Measurements from ENCODE around the gene SLC11A2. TPM values are rescaled to one million over a fixed set of nuclear protein-coding genes. Genes with fewer than 3 reads are reported as not detected.

SLC11A2 gene
- total and polyA plus RNA-seq, 2 donors, result 26.9 to 30.0 TPM

DNA sequence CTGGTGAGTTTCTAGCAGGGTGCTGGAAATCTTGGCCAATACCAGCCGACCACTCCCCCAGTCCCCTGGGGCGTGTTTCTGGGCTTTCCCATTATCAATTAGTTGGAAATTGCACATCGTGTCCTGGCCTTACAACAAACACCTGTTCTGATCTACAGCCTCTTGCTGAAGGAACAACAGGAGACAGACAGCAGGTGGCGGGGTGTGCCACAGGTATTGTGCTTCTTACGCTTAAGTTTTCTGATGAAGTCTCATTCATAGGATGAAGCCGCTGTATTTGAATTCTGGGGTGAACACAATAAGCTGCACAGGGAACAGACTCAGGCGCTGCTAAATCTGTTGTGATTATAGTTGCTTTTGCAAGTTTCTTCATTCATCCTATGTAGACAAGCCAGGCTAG, 73.1 kb downstream of the SLC11A2 start:
- Histone ChIP-seq H3K27ac (ENCODE audit: low read depth in 1 of 2, low read length in 1 of 2) (no peak overlapping the region), H3K4me3 (ENCODE audit: low read length in 2 of 2) (no peak overlapping the region), H3K36me3 (ENCODE audit: control insufficient read depth in 2 of 2, insufficient read depth in 2 of 2, low read length in 1 of 2) (peaks cover 0 to 3% of the 10 kb centered on the region in 2 donors), H3K9me3 (ENCODE audit: control insufficient read depth in 2 of 2, insufficient read depth in 1 of 2, low read length in 1 of 2) (no peaks in the 10 kb centered on the region), H3K27me3 (ENCODE audit: control insufficient read depth in 2 of 2, insufficient read depth in 1 of 2, low read length in 1 of 2) (no peaks in the 10 kb centered on the region), H3K4me1 (ENCODE audit: control insufficient read depth in 2 of 2, insufficient read depth in 2 of 2, low read length in 2 of 2) (peaks cover 0 to 2% of the 10 kb centered on the region in 2 donors)
- WGBS, result 99% methylated on average over 7 of the region's 7 CpGs
- peak in 2 of 9 donors; percentile 20 to 21 for DNase-seq (ENCODE audit: low read depth in 6 of 9, low spot score in 9 of 9)

DNA sequence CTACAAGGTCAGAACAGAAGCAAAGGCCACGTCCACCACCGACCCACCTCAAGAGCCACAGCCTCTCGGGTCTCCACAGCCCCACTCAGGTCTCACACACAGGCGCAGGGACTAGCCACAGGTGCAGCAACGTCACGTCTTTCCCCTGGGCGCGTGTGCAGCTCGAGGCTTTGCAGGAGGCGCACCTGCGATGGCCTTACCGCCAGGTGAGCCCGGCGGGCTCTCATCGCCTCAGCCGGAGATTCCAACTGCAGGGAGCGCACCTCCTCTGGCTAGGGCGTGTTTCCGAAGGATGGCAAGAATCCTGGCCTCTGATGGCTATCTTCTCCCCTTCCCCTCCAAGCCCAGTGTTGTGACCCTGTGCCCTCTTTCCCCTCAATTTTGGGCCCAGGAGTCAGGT, 73.7 kb downstream of the SLC11A2 start, which contains the start of gene HIGD1C:
Gene HIGD1C (plus strand): TSS at position 35 of the 400 bp plus-strand sequence. CDS start 1,455 bp downstream, outside the sequence.
- Histone ChIP-seq H3K9me3 (ENCODE audit: control insufficient read depth in 2 of 2, insufficient read depth in 1 of 2, low read length in 1 of 2) (no peaks in the 10 kb centered on the region), H3K27ac (ENCODE audit: low read depth in 1 of 2, low read length in 1 of 2) (no peak within 1 kb of the TSS), H3K36me3 (ENCODE audit: control insufficient read depth in 2 of 2, insufficient read depth in 2 of 2, low read length in 1 of 2) (peaks cover 0 to 3% of the 10 kb centered on the region in 2 donors), H3K4me1 (ENCODE audit: control insufficient read depth in 2 of 2, insufficient read depth in 2 of 2, low read length in 2 of 2) (peaks cover 0 to 2% of the 10 kb centered on the region in 2 donors), H3K27me3 (ENCODE audit: control insufficient read depth in 2 of 2, insufficient read depth in 1 of 2, low read length in 1 of 2) (no peaks in the 10 kb centered on the region), H3K4me3 (ENCODE audit: low read length in 2 of 2) (no peak within 1 kb of the TSS)
- DNase-seq (ENCODE audit: low read depth in 6 of 9, low spot score in 9 of 9), result no peak
- WGBS, result 97% methylated on average over 19 of the region's 19 CpGs

DNA sequence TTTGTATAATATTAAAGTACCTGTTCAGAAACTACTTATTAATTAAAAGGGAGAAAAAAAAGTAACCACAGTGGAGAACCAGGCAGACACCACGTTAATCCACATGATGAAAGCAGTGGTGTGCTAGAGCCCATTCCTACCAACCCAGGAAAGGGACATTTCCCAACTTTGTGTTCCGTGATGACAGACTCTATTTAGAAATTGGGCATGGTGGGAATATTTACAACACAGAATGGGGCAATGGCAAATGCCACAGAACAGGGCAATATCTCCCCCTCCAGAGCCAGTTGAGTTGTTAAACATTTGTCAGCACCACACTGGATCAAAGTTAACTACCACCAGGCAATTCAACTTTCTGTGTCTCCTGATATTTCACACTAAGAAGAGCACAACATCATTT, 75.1 kb downstream of the SLC11A2 start:
- DNase-seq (ENCODE audit: low read depth in 6 of 9, low spot score in 9 of 9), result no peak
- Histone ChIP-seq H3K4me3 (ENCODE audit: low read length in 2 of 2) (no peak overlapping the region), H3K27ac (ENCODE audit: low read depth in 1 of 2, low read length in 1 of 2) (no peak overlapping the region), H3K36me3 (ENCODE audit: control insufficient read depth in 2 of 2, insufficient read depth in 2 of 2, low read length in 1 of 2) (peaks cover 0 to 6% of the 10 kb centered on the region in 2 donors), H3K27me3 (ENCODE audit: control insufficient read depth in 2 of 2, insufficient read depth in 1 of 2, low read length in 1 of 2) (no peaks in the 10 kb centered on the region), H3K9me3 (ENCODE audit: control insufficient read depth in 2 of 2, insufficient read depth in 1 of 2, low read length in 1 of 2) (no peaks in the 10 kb centered on the region), H3K4me1 (ENCODE audit: control insufficient read depth in 2 of 2, insufficient read depth in 2 of 2, low read length in 2 of 2) (peaks cover 0 to 2% of the 10 kb centered on the region in 2 donors)
- WGBS, result over 99% methylated on average over 2 of the region's 2 CpGs

DNA sequence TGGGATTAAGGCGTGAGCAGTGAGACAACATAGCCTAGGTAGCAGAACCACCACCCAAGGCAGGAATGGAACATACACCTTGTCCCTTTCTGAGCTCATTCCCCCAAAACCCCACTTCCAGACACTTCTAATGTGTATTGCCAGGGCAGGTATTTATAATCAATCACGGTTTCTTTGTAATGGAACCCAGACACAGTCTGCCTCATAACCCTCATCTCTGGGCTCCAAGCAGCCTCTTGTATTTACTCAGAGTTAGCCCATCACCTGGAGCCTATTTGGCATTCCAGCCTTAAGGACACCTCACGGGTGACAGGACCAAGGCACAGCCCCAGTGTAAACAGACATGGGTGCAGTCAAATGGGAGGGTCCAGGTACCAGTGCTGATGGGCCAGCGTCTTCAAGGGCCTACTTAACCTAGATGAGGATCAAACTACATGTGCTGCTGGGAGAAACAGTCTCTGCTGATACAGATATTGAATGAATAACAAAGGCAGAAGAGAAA, 76.3 kb downstream of the SLC11A2 start:
- Histone ChIP-seq H3K4me1 (ENCODE audit: control insufficient read depth in 2 of 2, insufficient read depth in 2 of 2, low read length in 2 of 2) (peaks cover 0 to 2% of the 10 kb centered on the region in 2 donors), H3K4me3 (ENCODE audit: low read length in 2 of 2) (no peak overlapping the region), H3K27ac (ENCODE audit: low read depth in 1 of 2, low read length in 1 of 2) (no peak overlapping the region), H3K9me3 (ENCODE audit: control insufficient read depth in 2 of 2, insufficient read depth in 1 of 2, low read length in 1 of 2) (no peaks in the 10 kb centered on the region), H3K36me3 (ENCODE audit: control insufficient read depth in 2 of 2, insufficient read depth in 2 of 2, low read length in 1 of 2) (peaks cover 0 to 6% of the 10 kb centered on the region in 2 donors), H3K27me3 (ENCODE audit: control insufficient read depth in 2 of 2, insufficient read depth in 1 of 2, low read length in 1 of 2) (no peaks in the 10 kb centered on the region)
- DNase-seq (ENCODE audit: low read depth in 6 of 9, low spot score in 9 of 9), result no peak
- over 99% methylated on average over 4 of the region's 4 CpGs for WGBS

DNA sequence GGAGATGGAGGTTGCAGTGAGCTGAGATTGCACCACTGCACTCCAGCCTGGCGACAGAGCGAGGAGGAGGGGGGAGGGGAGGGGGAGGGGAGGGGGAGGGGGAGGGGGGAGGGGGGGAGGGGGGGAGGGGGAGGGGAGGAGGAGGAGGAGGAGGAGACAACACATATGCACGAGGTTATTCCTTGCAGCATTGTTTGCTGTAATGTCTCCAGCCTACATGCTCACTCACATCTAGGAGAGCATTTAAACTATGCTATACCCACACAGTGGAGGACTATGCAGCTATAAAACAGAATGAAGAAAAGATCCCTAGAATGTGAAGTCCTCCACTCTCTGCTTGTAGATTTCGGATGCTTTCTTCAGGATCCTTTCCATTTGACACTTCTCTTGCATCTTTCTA, 77.4 kb downstream of the SLC11A2 start:
- WGBS, result 89% methylated on average over 3 of the region's 4 CpGs
- peaks cover 0 to 6% of the 10 kb centered on the region in 2 donors for H3K36me3 ChIP-seq (ENCODE audit: control insufficient read depth in 2 of 2, insufficient read depth in 2 of 2, low read length in 1 of 2)
- no peak overlapping the region for H3K4me3 ChIP-seq (ENCODE audit: low read length in 2 of 2)
- no peaks in the 10 kb centered on the region for H3K9me3 ChIP-seq (ENCODE audit: control insufficient read depth in 2 of 2, insufficient read depth in 1 of 2, low read length in 1 of 2)
- no peak overlapping the region for H3K27ac ChIP-seq (ENCODE audit: low read depth in 1 of 2, low read length in 1 of 2)
- no peaks in the 10 kb centered on the region for H3K27me3 ChIP-seq (ENCODE audit: control insufficient read depth in 2 of 2, insufficient read depth in 1 of 2, low read length in 1 of 2)
- H3K4me1 ChIP-seq (ENCODE audit: control insufficient read depth in 2 of 2, insufficient read depth in 2 of 2, low read length in 2 of 2), result peaks cover 0 to 2% of the 10 kb centered on the region in 2 donors
- no peak for DNase-seq (ENCODE audit: low read depth in 6 of 9, low spot score in 9 of 9)

DNA sequence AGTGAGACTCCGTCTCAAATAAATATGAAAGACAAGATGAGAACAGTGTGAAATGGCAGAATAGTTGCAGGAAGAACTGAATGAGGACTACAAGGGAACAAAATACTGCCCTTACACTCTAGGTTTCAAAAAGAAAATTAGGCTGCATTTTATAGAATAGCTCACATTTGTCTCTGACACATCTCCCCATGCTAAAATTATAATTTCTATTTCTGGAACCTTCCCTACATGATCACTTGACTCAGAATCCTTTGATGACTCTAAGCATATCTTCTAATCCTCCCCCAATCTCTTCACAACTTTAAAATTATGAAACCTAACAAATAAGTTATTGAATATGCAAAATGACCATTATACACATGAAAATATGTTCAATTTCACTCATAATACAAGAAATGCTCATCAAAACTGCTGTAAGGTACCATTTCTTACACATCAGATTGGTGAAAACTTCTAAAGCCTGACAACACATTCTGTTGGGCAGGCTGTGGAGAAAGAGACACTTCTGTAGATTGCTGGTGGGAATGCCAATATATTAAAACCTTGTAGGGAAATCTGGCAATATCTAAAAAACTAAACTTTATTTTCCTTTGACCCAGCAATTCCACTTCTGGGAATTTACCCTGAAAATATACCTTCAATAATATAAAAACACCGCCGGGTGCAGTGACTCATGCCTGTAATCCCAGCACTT, 78.1 kb downstream of the SLC11A2 start:
- Histone ChIP-seq H3K27me3 (ENCODE audit: control insufficient read depth in 2 of 2, insufficient read depth in 1 of 2, low read length in 1 of 2) (no peaks in the 10 kb centered on the region), H3K36me3 (ENCODE audit: control insufficient read depth in 2 of 2, insufficient read depth in 2 of 2, low read length in 1 of 2) (peaks cover 0 to 6% of the 10 kb centered on the region in 2 donors), H3K4me3 (ENCODE audit: low read length in 2 of 2) (no peak overlapping the region), H3K9me3 (ENCODE audit: control insufficient read depth in 2 of 2, insufficient read depth in 1 of 2, low read length in 1 of 2) (no peaks in the 10 kb centered on the region), H3K27ac (ENCODE audit: low read depth in 1 of 2, low read length in 1 of 2) (no peak overlapping the region), H3K4me1 (ENCODE audit: control insufficient read depth in 2 of 2, insufficient read depth in 2 of 2, low read length in 2 of 2) (no peaks in the 10 kb centered on the region)
- no peak for DNase-seq (ENCODE audit: low read depth in 6 of 9, low spot score in 9 of 9)
- 97% methylated on average over 3 of the region's 3 CpGs for WGBS

DNA sequence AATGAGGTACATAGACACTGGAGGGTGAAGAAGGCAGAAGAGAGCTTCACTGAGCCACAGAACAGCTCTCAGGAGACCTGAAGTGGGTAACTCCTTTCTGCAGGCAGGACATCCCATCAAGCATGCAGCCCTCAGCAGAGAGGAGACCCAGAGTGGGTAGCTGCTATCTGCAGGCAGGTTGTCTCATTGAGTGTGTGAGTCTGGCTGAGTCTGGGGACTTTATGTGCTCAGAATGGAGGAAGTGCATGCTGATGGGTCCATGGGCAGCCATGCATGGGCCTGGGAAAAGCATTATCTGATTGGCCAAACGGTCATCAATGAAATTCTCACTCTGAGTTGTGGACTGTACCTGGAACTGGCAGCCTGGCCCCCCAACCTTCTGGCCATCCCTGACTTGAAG, 88.5 kb downstream of the SLC11A2 start:
- DNase-seq (ENCODE audit: low read depth in 6 of 9, low spot score in 9 of 9), result no peak
- Histone ChIP-seq H3K4me1 (ENCODE audit: control insufficient read depth in 2 of 2, insufficient read depth in 2 of 2, low read length in 2 of 2) (peaks cover 0 to 8% of the 10 kb centered on the region in 2 donors), H3K9me3 (ENCODE audit: control insufficient read depth in 2 of 2, insufficient read depth in 1 of 2, low read length in 1 of 2) (peaks cover 13 to 18% of the 10 kb centered on the region in 2 donors), H3K27me3 (ENCODE audit: control insufficient read depth in 2 of 2, insufficient read depth in 1 of 2, low read length in 1 of 2) (no peaks in the 10 kb centered on the region), H3K36me3 (ENCODE audit: control insufficient read depth in 2 of 2, insufficient read depth in 2 of 2, low read length in 1 of 2) (peaks cover 0 to 12% of the 10 kb centered on the region in 2 donors), H3K27ac (ENCODE audit: low read depth in 1 of 2, low read length in 1 of 2) (no peak overlapping the region), H3K4me3 (ENCODE audit: low read length in 2 of 2) (no peak overlapping the region)
- 100% methylated on average over 1 of the region's 1 CpG for WGBS

DNA sequence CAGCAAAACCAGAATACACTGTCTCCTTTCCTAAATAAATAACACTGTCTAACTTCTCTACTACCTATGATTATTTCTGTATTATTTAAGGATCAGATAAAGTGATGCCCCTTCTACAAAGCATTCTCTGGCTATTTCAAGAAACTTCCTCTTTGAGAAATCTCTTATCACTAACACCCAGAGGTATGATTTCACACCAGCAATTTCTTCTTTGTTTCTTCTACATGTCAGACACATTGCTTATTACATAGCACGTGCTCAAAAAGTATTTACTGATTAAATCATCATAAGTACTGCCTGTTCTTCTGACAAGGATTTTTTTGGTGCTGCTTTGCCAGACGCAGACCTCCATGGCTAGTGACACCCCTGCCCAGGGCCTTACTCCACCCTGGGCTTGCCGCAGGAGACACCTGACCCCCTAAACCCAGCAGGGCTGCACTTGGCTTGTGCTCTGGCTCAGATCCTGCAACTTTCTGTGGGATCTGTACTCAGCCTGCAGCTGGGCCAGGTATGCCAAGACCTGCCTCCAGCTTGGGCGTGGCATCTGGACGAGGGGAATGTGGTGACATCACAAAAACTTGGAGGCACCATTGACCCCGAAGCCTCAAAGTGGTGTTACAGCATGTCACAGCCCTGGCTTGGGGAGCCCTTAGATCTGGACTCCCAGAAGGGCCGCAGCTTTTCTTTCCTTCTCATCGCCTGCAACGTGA, 89.2 kb downstream of the SLC11A2 start:
- peaks cover 0 to 8% of the 10 kb centered on the region in 2 donors for H3K4me1 ChIP-seq (ENCODE audit: control insufficient read depth in 2 of 2, insufficient read depth in 2 of 2, low read length in 2 of 2)
- H3K4me3 ChIP-seq (ENCODE audit: low read length in 2 of 2), result no peak overlapping the region
- no peak for DNase-seq (ENCODE audit: low read depth in 6 of 9, low spot score in 9 of 9)
- WGBS, result 94% methylated on average over 9 of the region's 9 CpGs
- H3K9me3 ChIP-seq (ENCODE audit: control insufficient read depth in 2 of 2, insufficient read depth in 1 of 2, low read length in 1 of 2), result peaks cover 13 to 18% of the 10 kb centered on the region in 2 donors
- no peak overlapping the region for H3K27ac ChIP-seq (ENCODE audit: low read depth in 1 of 2, low read length in 1 of 2)
- H3K27me3 ChIP-seq (ENCODE audit: control insufficient read depth in 2 of 2, insufficient read depth in 1 of 2, low read length in 1 of 2), result no peaks in the 10 kb centered on the region
- peaks cover 1 to 12% of the 10 kb centered on the region in 2 donors for H3K36me3 ChIP-seq (ENCODE audit: control insufficient read depth in 2 of 2, insufficient read depth in 2 of 2, low read length in 1 of 2)

All from thymus (tissue), 11 donors.